ENCODE measurements around the gene HLA-DOB.

GRCh38 chr6:32857156-32857891 lies 40.5 kb upstream of the HLA-DOB start:
- TF ChIP-seq EZH2 (IDR thresholded peaks at IDR 0.05; ENCODE audit: insufficient read depth, poor library complexity, severe bottlenecking) (no peak), EZH2phosphoT487 (IDR thresholded peaks at IDR 0.05; ENCODE audit: insufficient read depth, low read depth) (no peak)
